Urinary bladder (tissue), 4 donors: ENCODE results near the gene IRX1. TPM values are rescaled to one million over a fixed set of nuclear protein-coding genes. Genes with fewer than 3 reads are reported as not detected.

Source experiments
- DNase-seq: peaks from one replicate; pipeline ENCODE4 v3.0.0-alpha.2; 2015; ENCODE audit errors: extremely low spot score
- H3K27ac ChIP-seq: one replicate; pipeline ENCODE4 v1.5.1; 2013; ENCODE audit warnings: low read depth, mild to moderate bottlenecking, moderate library complexity
- H3K36me3 ChIP-seq: one replicate; pipeline ENCODE4 v1.6.1; 2013; ENCODE audit warnings: mild to moderate bottlenecking, moderate library complexity; ENCODE audit not compliant: insufficient read depth
- H3K4me1 ChIP-seq: one replicate; pipeline ENCODE4 v1.6.1; 2013; ENCODE audit warnings: mild to moderate bottlenecking, moderate library complexity; ENCODE audit not compliant: insufficient read depth
- H3K4me3 ChIP-seq: one replicate; pipeline ENCODE4 v1.5.1; 2013; ENCODE audit warnings: low read depth, low read length
- WGBS: extraction: QIAGEN DNeasy Blood & Tissue Kit; methylation state at CpG from one replicate; pipeline ENCODE4 v1.1.7; 2013; 5-methylcytosine and 5-hydroxymethylcytosine counted together
- polyA plus RNA-seq: library from polyadenylated mRNA; stranded (reverse); fragments of 200-250 nt; gene quantifications from one replicate; pipeline ENCODE4 v1.2.3, GENCODE V29; 2013
- total RNA-seq: library from RNA; depleted of rRNA; stranded (reverse); fragments of >200 nt; gene quantifications from one replicate; pipeline ENCODE4 v1.2.3, GENCODE V29; 2014
- donor health status: healthy with polysubstance abuse.
- donor health status: healthy.

Gene IRX1
- total and polyA plus RNA-seq, 2 donors: 0.04 to 0.85 TPM

GRCh38 chr5:3596857-3597166 lies 1.2 kb downstream of the IRX1 start:
- DNase-seq: no peak
- no peak overlapping the region for H3K27ac ChIP-seq
- 11% methylated on average over 7 of the region's 7 CpGs for WGBS
- H3K4me3 ChIP-seq: no peak overlapping the region
- no peaks in the 10 kb centered on the region for H3K36me3 ChIP-seq
- H3K4me1 ChIP-seq: no peaks in the 10 kb centered on the region

GRCh38 chr5:3597167-3598007 lies 1.8 kb downstream of the IRX1 start:
- no peak for DNase-seq
- Histone ChIP-seq H3K4me3 (no peak overlapping the region), H3K27ac (no peak overlapping the region), H3K4me1 (no peaks in the 10 kb centered on the region), H3K36me3 (no peaks in the 10 kb centered on the region)
- 10% methylated on average over 42 of the region's 42 CpGs for WGBS

GRCh38 chr5:3598207-3598606 lies 2.6 kb downstream of the IRX1 start:
- Histone ChIP-seq H3K4me3 (no peak overlapping the region), H3K4me1 (no peaks in the 10 kb centered on the region), H3K27ac (no peak overlapping the region), H3K36me3 (no peaks in the 10 kb centered on the region)
- DNase-seq: no peak
- 22% methylated on average over 8 of the region's 8 CpGs for WGBS

- H3K27ac ChIP-seq: no peak overlapping the region
- H3K36me3 ChIP-seq: no peaks in the 10 kb centered on the region
- no peak for DNase-seq
- H3K4me3 ChIP-seq: no peak overlapping the region
- 9% methylated on average over 12 of the region's 12 CpGs for WGBS
- no peaks in the 10 kb centered on the region for H3K4me1 ChIP-seq
Measured at GRCh38 chr5:3598769-3599211, 3.2 kb downstream of the IRX1 start.

- no peaks in the 10 kb centered on the region for H3K4me1 ChIP-seq
- H3K27ac ChIP-seq: no peak overlapping the region
- H3K36me3 ChIP-seq: no peaks in the 10 kb centered on the region
- H3K4me3 ChIP-seq: no peak overlapping the region
- no peak for DNase-seq
- WGBS: 6% methylated on average over 86 of the region's 86 CpGs
Measured at GRCh38 chr5:3599226-3600105, 3.8 kb downstream of the IRX1 start.

- no peak overlapping the region for H3K27ac ChIP-seq
- 4% methylated on average over 71 of the region's 71 CpGs for WGBS
- H3K4me1 ChIP-seq: no peaks in the 10 kb centered on the region
- no peaks in the 10 kb centered on the region for H3K36me3 ChIP-seq
- DNase-seq: no peak
- peak overlapping the region; percentile 12 for H3K4me3 ChIP-seq
Measured at GRCh38 chr5:3600106-3601060, 4.8 kb downstream of the IRX1 start.

- H3K36me3 ChIP-seq: no peaks in the 10 kb centered on the region
- WGBS: 6% methylated on average over 23 of the region's 23 CpGs
- no peak overlapping the region for H3K27ac ChIP-seq
- no peaks in the 10 kb centered on the region for H3K4me1 ChIP-seq
- no peak overlapping the region for H3K4me3 ChIP-seq
- DNase-seq: no peak
Measured at GRCh38 chr5:3601061-3601710, 5.6 kb downstream of the IRX1 start.

DNA sequence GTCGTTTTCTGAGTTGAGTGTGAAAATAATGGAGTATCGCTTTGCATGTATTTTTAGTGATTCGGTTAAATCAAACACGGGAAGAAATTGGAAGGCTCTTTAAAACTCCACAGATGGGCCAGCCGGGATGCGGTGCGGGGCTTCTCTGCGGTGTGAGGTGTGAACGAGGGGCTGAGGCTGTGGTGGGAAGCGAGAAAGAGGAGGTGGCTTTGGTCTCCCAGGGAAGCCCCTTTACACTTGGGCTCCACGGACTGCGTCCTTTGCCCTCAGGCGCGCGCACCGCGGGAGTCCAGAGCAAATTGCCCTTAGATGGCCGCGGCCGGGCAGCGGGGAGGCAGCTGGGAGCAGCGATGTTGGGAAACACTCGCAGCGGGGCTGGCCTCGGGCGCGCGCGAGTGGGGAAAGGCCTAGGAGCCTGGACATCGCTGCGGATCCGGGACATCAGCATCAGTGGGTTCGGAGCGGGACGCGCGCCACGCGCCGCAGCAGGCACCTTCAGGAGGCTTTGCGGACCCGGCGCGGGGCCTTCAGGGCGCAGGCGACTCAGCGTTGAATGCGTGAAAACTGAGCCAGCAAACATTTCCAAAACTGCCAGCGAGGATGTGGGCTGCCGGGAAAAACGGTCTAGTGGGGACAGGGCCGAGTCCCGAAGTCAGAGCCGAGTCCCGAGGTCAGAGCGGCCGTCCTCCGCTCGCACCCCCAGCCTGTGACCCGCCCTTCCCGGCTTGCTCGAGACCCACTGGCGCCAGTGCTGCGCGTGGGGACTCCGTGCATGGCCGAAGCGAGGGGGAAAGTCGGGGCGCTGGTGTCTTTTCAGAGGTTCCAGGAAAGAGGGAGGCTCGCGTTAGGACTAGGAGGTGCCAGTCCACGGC lies 6.5 kb downstream of the IRX1 start:
- no peaks in the 10 kb centered on the region for H3K4me1 ChIP-seq
- DNase-seq: no peak
- no peak overlapping the region for H3K27ac ChIP-seq

GRCh38 chr5:3602785-3603502 lies 7.3 kb downstream of the IRX1 start:
- Histone ChIP-seq H3K4me3 (no peak overlapping the region), H3K36me3 (no peaks in the 10 kb centered on the region), H3K27ac (no peak overlapping the region), H3K4me1 (no peaks in the 10 kb centered on the region)
- DNase-seq: no peak
- 3% methylated on average over 45 of the region's 45 CpGs for WGBS

More for the DNA sequence above, 6.5 kb downstream of the IRX1 start:
- Histone ChIP-seq H3K36me3 (no peaks in the 10 kb centered on the region), H3K4me3 (no peak overlapping the region)
- WGBS: 3% methylated on average over 73 of the region's 73 CpGs

DNA sequence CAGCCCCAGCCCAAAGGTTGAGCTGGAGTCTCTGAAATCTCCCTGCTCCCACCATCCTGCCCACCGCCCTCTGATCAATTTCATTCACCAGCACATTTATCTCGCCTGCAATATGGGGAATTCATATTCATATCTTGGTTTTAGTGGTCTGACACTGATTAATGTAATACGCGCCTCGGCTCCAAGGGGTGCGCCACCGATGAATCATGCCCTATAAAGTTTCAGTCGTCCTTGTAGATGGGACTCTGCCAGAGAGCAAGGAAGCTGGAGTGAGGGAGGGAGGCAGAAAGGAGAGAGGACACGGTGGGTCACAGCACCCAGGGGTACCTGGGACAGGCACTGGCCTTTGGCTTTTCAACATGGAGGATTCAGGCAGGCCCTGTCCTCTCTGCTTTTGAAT lies 8.9 kb downstream of the IRX1 start:
- DNase-seq: no peak
- H3K27ac ChIP-seq: no peak overlapping the region
- WGBS: 54% methylated on average over 9 of the region's 9 CpGs

GRCh38 chr5:3605298-3606010 lies 9.8 kb downstream of the IRX1 start:
- WGBS: 23% methylated on average over 32 of the region's 32 CpGs
- H3K36me3 ChIP-seq: no peaks in the 10 kb centered on the region
- no peaks in the 10 kb centered on the region for H3K4me1 ChIP-seq
- H3K27ac ChIP-seq: no peak overlapping the region
- H3K4me3 ChIP-seq: no peak overlapping the region
- no peak for DNase-seq

More for the DNA sequence above, 8.9 kb downstream of the IRX1 start:
- Histone ChIP-seq H3K4me1 (no peaks in the 10 kb centered on the region), H3K36me3 (no peaks in the 10 kb centered on the region), H3K4me3 (no peak overlapping the region)
